Glutamatergic neuron (in vitro differentiated cells): ENCODE data around the gene UBE3C. TPM values are rescaled to one million over a fixed set of nuclear protein-coding genes. Genes with fewer than 3 reads are reported as not detected.

ENCODE experiments used
- DNase-seq: peaks from one replicate; pipeline ENCODE4 v3.0.0; 2022
- H3K27ac Mint-ChIP-seq: one replicate; pipeline ENCODE4 v1.8.0; 2020; ENCODE audit warnings: mild to moderate bottlenecking, mixed read lengths, inconsistent platforms; ENCODE audit not compliant: unreplicated experiment
- H3K27me3 Mint-ChIP-seq: one replicate; pipeline ENCODE4 v1.8.0; 2020; ENCODE audit warnings: mild to moderate bottlenecking, moderate library complexity, mixed read lengths, inconsistent platforms; ENCODE audit not compliant: unreplicated experiment
- H3K36me3 Mint-ChIP-seq: one replicate; pipeline ENCODE4 v1.8.0; 2020; ENCODE audit warnings: mild to moderate bottlenecking, mixed read lengths, inconsistent platforms; ENCODE audit not compliant: unreplicated experiment
- H3K4me1 Mint-ChIP-seq: one replicate; pipeline ENCODE4 v1.8.0; 2020; ENCODE audit warnings: mild to moderate bottlenecking, low read depth, mixed read lengths, inconsistent platforms; ENCODE audit not compliant: unreplicated experiment
- H3K4me3 Mint-ChIP-seq: one replicate; pipeline ENCODE4 v1.8.0; 2020; ENCODE audit warnings: mild to moderate bottlenecking, mixed read lengths, inconsistent platforms; ENCODE audit not compliant: unreplicated experiment
- H3K9me3 Mint-ChIP-seq: one replicate; pipeline ENCODE4 v1.8.0; 2020; ENCODE audit warnings: mild to moderate bottlenecking, moderate library complexity, mixed read lengths, inconsistent platforms; ENCODE audit not compliant: unreplicated experiment
- total RNA-seq: library from RNA; stranded (reverse); fragmentation: NEBNext Ultra II Directional; extraction: Animal tissue kit (Norgen Biotek cat#: 25700); gene quantifications from one replicate; pipeline ENCODE4 v1.2.1, GENCODE V29; 2021; ENCODE audit not compliant: unreplicated experiment
- TF ChIP-seq, protein P1 (sequence below): fragments of 200-600 bp; sonication (generic); IDR thresholded peaks from one replicate; pipeline ENCODE4 v1.5.0; 2021; ENCODE audit not compliant: partially characterized antibody, unreplicated experiment

Gene UBE3C
- total RNA-seq, 1 donor from 2014 or later: 52.5 TPM

- Mint-ChIP-seq H3K27ac (no peak overlapping the region), H3K36me3 (peaks cover 19% of the 10 kb centered on the region), H3K27me3 (no peaks in the 10 kb centered on the region), H3K4me3 (no peak overlapping the region), H3K4me1 (no peaks in the 10 kb centered on the region), H3K9me3 (no peaks in the 10 kb centered on the region)
- DNase-seq: no peak
- TF ChIP-seq, protein P1, sequence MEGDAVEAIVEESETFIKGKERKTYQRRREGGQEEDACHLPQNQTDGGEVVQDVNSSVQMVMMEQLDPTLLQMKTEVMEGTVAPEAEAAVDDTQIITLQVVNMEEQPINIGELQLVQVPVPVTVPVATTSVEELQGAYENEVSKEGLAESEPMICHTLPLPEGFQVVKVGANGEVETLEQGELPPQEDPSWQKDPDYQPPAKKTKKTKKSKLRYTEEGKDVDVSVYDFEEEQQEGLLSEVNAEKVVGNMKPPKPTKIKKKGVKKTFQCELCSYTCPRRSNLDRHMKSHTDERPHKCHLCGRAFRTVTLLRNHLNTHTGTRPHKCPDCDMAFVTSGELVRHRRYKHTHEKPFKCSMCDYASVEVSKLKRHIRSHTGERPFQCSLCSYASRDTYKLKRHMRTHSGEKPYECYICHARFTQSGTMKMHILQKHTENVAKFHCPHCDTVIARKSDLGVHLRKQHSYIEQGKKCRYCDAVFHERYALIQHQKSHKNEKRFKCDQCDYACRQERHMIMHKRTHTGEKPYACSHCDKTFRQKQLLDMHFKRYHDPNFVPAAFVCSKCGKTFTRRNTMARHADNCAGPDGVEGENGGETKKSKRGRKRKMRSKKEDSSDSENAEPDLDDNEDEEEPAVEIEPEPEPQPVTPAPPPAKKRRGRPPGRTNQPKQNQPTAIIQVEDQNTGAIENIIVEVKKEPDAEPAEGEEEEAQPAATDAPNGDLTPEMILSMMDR: no peak
Measured at GRCh38 chr7:157194948-157195347, 56.2 kb downstream of the UBE3C start.

GRCh38 chr7:157195868-157196267, 57.1 kb downstream of the UBE3C start:
- Mint-ChIP-seq H3K27me3 (no peaks in the 10 kb centered on the region), H3K36me3 (peaks cover 19% of the 10 kb centered on the region), H3K9me3 (no peaks in the 10 kb centered on the region), H3K4me3 (no peak overlapping the region), H3K4me1 (no peaks in the 10 kb centered on the region), H3K27ac (no peak overlapping the region)
- TF ChIP-seq, protein P1: no peak
- DNase-seq: no peak

GRCh38 chr7:157204134-157204533, 65.4 kb downstream of the UBE3C start:
- H3K9me3 Mint-ChIP-seq: no peaks in the 10 kb centered on the region
- H3K27me3 Mint-ChIP-seq: no peaks in the 10 kb centered on the region
- no peak for DNase-seq
- peaks cover 17% of the 10 kb centered on the region for H3K4me1 Mint-ChIP-seq
- TF ChIP-seq, protein P1: no peak
- no peaks in the 10 kb centered on the region for H3K36me3 Mint-ChIP-seq
- H3K27ac Mint-ChIP-seq: no peak overlapping the region
- H3K4me3 Mint-ChIP-seq: no peak overlapping the region

DNA sequence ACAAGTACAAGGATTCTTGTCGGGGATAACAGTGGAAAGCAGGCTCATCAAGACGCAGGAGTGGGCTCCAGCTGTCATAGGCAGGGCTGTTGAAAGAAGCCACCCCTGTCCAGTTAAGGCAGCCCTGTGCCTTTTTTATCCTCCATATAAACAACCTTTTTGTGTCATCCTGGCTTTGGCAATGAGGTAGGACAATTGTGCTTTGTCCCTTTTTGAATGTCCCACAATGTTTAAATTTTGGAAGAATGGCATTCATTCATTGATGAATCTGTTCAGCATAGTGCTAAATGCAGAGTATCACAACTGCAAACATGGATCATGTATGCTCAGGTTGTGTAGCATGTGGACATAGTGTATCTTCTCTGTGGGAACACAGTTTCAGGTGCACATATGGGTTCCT, 66.7 kb downstream of the UBE3C start:
- TF ChIP-seq, protein P1: no peak
- DNase-seq: no peak
- Mint-ChIP-seq H3K36me3 (no peaks in the 10 kb centered on the region), H3K27me3 (no peaks in the 10 kb centered on the region), H3K4me1 (peaks cover 18% of the 10 kb centered on the region), H3K27ac (no peak overlapping the region), H3K9me3 (no peaks in the 10 kb centered on the region), H3K4me3 (no peak overlapping the region)

DNA sequence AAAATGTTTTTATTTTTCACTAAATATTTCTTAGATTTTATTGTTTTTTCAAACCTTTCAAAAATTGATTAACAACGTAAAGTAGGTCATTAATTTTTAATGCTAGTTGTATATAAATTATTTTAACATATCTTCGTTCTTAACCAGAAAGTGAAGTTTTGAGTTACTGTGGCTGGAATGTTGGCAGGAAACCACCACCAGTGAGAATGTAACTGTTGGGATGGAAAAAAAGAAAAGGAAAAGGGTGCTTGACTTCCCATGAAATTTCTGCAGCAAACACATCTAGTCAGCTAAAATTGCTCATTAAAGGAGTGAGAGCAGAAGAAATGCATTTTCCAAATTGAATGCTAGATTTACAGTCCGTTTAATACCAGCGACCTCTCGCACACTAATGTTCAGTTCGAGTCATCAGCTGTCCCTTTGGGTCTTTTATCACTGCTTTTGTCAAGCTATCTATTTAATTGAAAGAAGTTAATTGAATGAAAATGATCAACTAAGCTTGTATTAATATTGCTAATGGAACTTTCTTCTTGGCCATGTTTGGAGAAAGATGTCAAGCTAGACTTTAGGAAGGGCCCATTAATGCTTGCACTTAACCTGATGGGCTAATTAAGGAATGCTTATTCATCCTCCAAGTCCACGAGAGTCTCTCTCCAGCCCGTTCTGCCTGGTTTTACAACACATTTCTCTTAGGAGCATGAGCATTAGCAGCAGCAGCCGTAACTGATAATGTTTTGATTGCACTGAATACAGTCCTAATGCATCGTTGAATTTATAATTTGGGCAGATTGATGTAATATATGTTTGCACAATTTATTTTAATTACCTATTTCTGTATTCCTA, 70.1 kb downstream of the UBE3C start:
- no peak overlapping the region for H3K4me3 Mint-ChIP-seq
- H3K36me3 Mint-ChIP-seq: no peaks in the 10 kb centered on the region
- peaks cover 2% of the 10 kb centered on the region for H3K27me3 Mint-ChIP-seq
- H3K27ac Mint-ChIP-seq: peak overlapping the region; percentile 70
- TF ChIP-seq, protein P1: no peak
- H3K4me1 Mint-ChIP-seq: peaks cover 34% of the 10 kb centered on the region
- peaks cover 9% of the 10 kb centered on the region for H3K9me3 Mint-ChIP-seq
- DNase-seq: no peak
